ENCODE results near the gene ABCG4. TPM values are rescaled to one million over a fixed set of nuclear protein-coding genes. Genes with fewer than 3 reads are reported as not detected.

Gene ABCG4
- total and polyA plus RNA-seq, 2 of the 8 experiments (the other 6 are each of a cell fraction or from before 2014, with no cell fraction given) = 1.8 to 2.3 TPM

- TF ChIP-seq CHD7 (IDR thresholded peaks at IDR 0.05; ENCODE audit: insufficient replicate concordance, low read length) (no peak), SIRT6 (IDR thresholded peaks at IDR 0.05; ENCODE audit: low read length) (no peak), SAP30 (IDR thresholded peaks at IDR 0.05; ENCODE audit: insufficient read depth, insufficient replicate concordance, low read length) (no peak), CTBP2 (IDR thresholded peaks at IDR 0.05; ENCODE audit: borderline replicate concordance, insufficient read depth, insufficient read length, low read length) (no peak), USF2 (IDR thresholded peaks at IDR 0.05; ENCODE audit: low read length) (no peak), SRF (IDR thresholded peaks at IDR 0.05; ENCODE audit: low read depth, low read length) (no peak), KDM5A (IDR thresholded peaks at IDR 0.05; ENCODE audit: low read length) (no peak), HDAC6 (IDR thresholded peaks at IDR 0.05; ENCODE audit: low read depth, low read length) (no peak), ATF2 (IDR thresholded peaks at IDR 0.05; ENCODE audit: low read length) (no peak)
Measured at GRCh38 chr11:119125821-119126220, 23.0 kb upstream of the ABCG4 start (continued).

Data from H1 (cell line).